Neural cell (in vitro differentiated cells): ENCODE data around the gene ITPR2. TPM values are rescaled to one million over a fixed set of nuclear protein-coding genes. Genes with fewer than 3 reads are reported as not detected.

Experiments used
- H2AFZ ChIP-seq: fragments of 200-600, 300-800 bp; sonication (generic), shearing (Covaris generic); 2 replicates; pipeline ENCODE4 v1.6.0; 2014; ENCODE audit warnings: low read depth, mild to moderate bottlenecking, antibody characterized with exemption, low read length, moderate library complexity
- H3F3A ChIP-seq: fragments of 200-600 bp; shearing (Covaris generic); 2 replicates; pipeline ENCODE4 v1.6.1; 2016; ENCODE audit warnings: mild to moderate bottlenecking, moderate library complexity, mixed read lengths, antibody characterized with exemption, low read length; ENCODE audit not compliant: insufficient read depth, poor library complexity, severe bottlenecking
- H3K27ac ChIP-seq: fragments of 200-600, 300-800 bp; sonication (generic), shearing (Covaris generic); 2 replicates; pipeline ENCODE4 v1.5.1; 2014; ENCODE audit warnings: mild to moderate bottlenecking, low read length, moderate library complexity
- H3K27me3 ChIP-seq: fragments of 300-800, 200-600 bp; sonication (generic), shearing (Covaris generic); 2 replicates; pipeline ENCODE4 v1.6.0; 2014; ENCODE audit warnings: mild to moderate bottlenecking, low read depth, low read length, moderate library complexity; ENCODE audit not compliant: insufficient read depth
- H3K36me3 ChIP-seq: fragments of 300-800, 200-600 bp; sonication (generic), shearing (Covaris generic); 2 replicates; pipeline ENCODE4 v1.5.1; 2014; ENCODE audit warnings: mild to moderate bottlenecking, antibody characterized with exemption, low read length, moderate library complexity; ENCODE audit not compliant: insufficient read depth
- H3K4me2 ChIP-seq: fragments of 300-800, 200-600 bp; sonication (generic), shearing (Covaris generic); 2 replicates; pipeline ENCODE4 v1.6.0; 2014; ENCODE audit warnings: mild to moderate bottlenecking, low read length
- H3K4me3 ChIP-seq: fragments of 300-800, 200-600 bp; sonication (generic), shearing (Covaris generic); 2 replicates; pipeline ENCODE4 v1.5.1; 2014; ENCODE audit warnings: mild to moderate bottlenecking, low read length, moderate library complexity
- H3K79me2 ChIP-seq: fragments of 200-600 bp; shearing (Covaris generic); replicated peaks from 2 replicates; pipeline ENCODE4 v1.6.0; 2014; ENCODE audit warnings: mild to moderate bottlenecking, low read length, moderate library complexity; ENCODE audit not compliant: insufficient read depth
- H3K9ac ChIP-seq: fragments of 300-800, 200-600 bp; sonication (generic), shearing (Covaris generic); 2 replicates; pipeline ENCODE4 v1.6.1; 2016; ENCODE audit warnings: mild to moderate bottlenecking, low read length, mixed read lengths
- H3K9me2 ChIP-seq: fragments of 200-600 bp; shearing (Covaris generic); 2 replicates; pipeline ENCODE4 v1.6.1; 2016; ENCODE audit warnings: mild to moderate bottlenecking, low read length, mixed read lengths; ENCODE audit not compliant: insufficient read depth
- H3K9me3 ChIP-seq: fragments of 200-600, 300-800 bp; sonication (generic), shearing (Covaris generic); 2 replicates; pipeline ENCODE4 v1.6.1; 2016; ENCODE audit warnings: mild to moderate bottlenecking, mixed run types, low read length, moderate library complexity, mixed read lengths
- H4K20me1 ChIP-seq: fragments of 200-600 bp; shearing (Covaris generic); 2 replicates; pipeline ENCODE4 v1.6.1; 2016; ENCODE audit warnings: mild to moderate bottlenecking, mixed run types; ENCODE audit not compliant: insufficient read depth
- CTCF ChIP-seq: fragments of 450-650 bp; IDR thresholded peaks from 2 replicates; pipeline ENCODE4 v1.5.1; 2014; ENCODE audit warnings: antibody characterized with exemption, mild to moderate bottlenecking, moderate library complexity; ENCODE audit not compliant: poor library complexity, severe bottlenecking
- EP300 ChIP-seq: fragments of 450-650 bp; conservative IDR thresholded peaks from 2 replicates; pipeline ENCODE4 v1.6.1; 2014; ENCODE audit warnings: antibody characterized with exemption, mild to moderate bottlenecking, moderate library complexity; ENCODE audit not compliant: poor library complexity, severe bottlenecking
- EZH2 ChIP-seq: fragments of 200-600, 300-800 bp; shearing (Covaris generic), sonication (generic); IDR thresholded peaks from 2 replicates; pipeline ENCODE4 v1.6.1; 2014; ENCODE audit warnings: antibody characterized with exemption, low read length, borderline replicate concordance, mild to moderate bottlenecking; ENCODE audit not compliant: insufficient read depth, poor library complexity, severe bottlenecking
- MXI1 ChIP-seq: fragments of 450-650 bp; conservative IDR thresholded peaks from 2 replicates; pipeline ENCODE4 v1.6.1; 2014; ENCODE audit warnings: antibody characterized with exemption, mild to moderate bottlenecking; ENCODE audit not compliant: poor library complexity, severe bottlenecking
- POLR2AphosphoS5 ChIP-seq: IDR thresholded peaks from 2 replicates; pipeline ENCODE4 v1.6.1; 2012
- RAD21 ChIP-seq: fragments of 450-650 bp; conservative IDR thresholded peaks from 2 replicates; pipeline ENCODE4 v1.6.1; 2014; ENCODE audit warnings: antibody characterized with exemption, mild to moderate bottlenecking, moderate library complexity
- SMC3 ChIP-seq: fragments of 450-650 bp; conservative IDR thresholded peaks from 2 replicates; pipeline ENCODE4 v1.6.1; 2014; ENCODE audit warnings: antibody characterized with exemption, mild to moderate bottlenecking, moderate library complexity; ENCODE audit not compliant: poor library complexity
- TAF1 ChIP-seq: IDR thresholded peaks from 2 replicates; pipeline ENCODE4 v1.6.1; 2012; ENCODE audit warnings: low read depth
- polyA plus RNA-seq: library from polyadenylated mRNA; depleted of rRNA; stranded (reverse); fragments of >200 nt; gene quantifications from 2 replicates; pipeline ENCODE4 v1.2.3, GENCODE V29; 2014
- TF ChIP-seq, protein P1 (sequence below): IDR thresholded peaks from 2 replicates; pipeline ENCODE4 v1.6.1; 2012; ENCODE audit warnings: borderline replicate concordance

The ITPR2 gene
- polyA plus RNA-seq, 1 donor from 2014 or later = 2.0 TPM

DNA sequence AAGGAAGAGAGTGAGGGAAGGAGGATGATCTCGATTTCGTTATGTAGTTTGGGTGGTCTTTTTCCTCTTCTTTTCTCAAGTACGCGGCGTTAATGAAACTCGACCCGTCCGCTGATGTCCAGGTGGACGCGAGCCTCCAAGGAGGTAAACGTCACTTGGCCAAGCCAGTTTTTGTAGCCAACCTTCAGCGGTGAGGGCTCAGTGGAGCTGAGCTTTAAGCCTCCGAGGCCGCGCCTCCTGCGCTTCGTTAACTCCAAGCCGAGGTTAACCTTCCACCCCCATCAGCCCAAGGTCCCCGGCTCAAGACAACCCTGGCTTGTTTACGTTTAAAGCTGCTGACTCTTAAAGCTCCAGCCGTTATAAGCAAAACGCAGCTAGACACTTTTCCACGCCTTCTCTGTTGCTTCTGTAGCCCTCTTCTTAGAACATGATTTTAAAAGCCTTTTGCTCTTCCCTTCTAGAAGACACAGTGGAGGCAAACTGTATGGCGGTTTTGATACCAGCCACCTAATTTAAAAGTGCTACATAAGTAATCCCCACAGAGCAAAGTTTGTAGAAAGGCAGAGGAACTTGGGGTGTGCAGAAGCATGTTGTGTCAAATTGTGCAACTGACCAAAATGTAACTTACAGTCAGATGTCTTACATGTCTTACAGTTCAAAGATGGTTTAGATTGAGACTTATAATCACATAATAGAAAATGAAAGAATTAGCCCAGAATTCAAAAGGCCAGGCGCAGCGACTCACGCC is 923 bp upstream of the ITPR2 start:
- no peaks in the 10 kb centered on the region for H3K79me2 ChIP-seq
- H3K9ac ChIP-seq = peak overlapping the region; percentile 44
- H3K36me3 ChIP-seq = no peaks in the 10 kb centered on the region
- H3K27ac ChIP-seq = no peak overlapping the region
- no peaks in the 10 kb centered on the region for H3F3A ChIP-seq
- TF ChIP-seq, protein P1, sequence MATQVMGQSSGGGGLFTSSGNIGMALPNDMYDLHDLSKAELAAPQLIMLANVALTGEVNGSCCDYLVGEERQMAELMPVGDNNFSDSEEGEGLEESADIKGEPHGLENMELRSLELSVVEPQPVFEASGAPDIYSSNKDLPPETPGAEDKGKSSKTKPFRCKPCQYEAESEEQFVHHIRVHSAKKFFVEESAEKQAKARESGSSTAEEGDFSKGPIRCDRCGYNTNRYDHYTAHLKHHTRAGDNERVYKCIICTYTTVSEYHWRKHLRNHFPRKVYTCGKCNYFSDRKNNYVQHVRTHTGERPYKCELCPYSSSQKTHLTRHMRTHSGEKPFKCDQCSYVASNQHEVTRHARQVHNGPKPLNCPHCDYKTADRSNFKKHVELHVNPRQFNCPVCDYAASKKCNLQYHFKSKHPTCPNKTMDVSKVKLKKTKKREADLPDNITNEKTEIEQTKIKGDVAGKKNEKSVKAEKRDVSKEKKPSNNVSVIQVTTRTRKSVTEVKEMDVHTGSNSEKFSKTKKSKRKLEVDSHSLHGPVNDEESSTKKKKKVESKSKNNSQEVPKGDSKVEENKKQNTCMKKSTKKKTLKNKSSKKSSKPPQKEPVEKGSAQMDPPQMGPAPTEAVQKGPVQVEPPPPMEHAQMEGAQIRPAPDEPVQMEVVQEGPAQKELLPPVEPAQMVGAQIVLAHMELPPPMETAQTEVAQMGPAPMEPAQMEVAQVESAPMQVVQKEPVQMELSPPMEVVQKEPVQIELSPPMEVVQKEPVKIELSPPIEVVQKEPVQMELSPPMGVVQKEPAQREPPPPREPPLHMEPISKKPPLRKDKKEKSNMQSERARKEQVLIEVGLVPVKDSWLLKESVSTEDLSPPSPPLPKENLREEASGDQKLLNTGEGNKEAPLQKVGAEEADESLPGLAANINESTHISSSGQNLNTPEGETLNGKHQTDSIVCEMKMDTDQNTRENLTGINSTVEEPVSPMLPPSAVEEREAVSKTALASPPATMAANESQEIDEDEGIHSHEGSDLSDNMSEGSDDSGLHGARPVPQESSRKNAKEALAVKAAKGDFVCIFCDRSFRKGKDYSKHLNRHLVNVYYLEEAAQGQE = no peak
- TF ChIP-seq EZH2 = no peak
- no peak for TF ChIP-seq POLR2AphosphoS5
- no peak for TF ChIP-seq MXI1
- no peak for TF ChIP-seq CTCF
- no peak for TF ChIP-seq RAD21
- no peak for TF ChIP-seq SMC3
- no peak for TF ChIP-seq TAF1
- TF ChIP-seq EP300 = no peak
- peak overlapping the region; percentile 77 for H3K4me2 ChIP-seq
- H3K4me3 ChIP-seq = peak overlapping the region; percentile 91
- no peaks in the 10 kb centered on the region for H3K9me2 ChIP-seq
- no peaks in the 10 kb centered on the region for H4K20me1 ChIP-seq
- H3K9me3 ChIP-seq = no peaks in the 10 kb centered on the region
- no peak overlapping the region for H2AFZ ChIP-seq
- H3K27me3 ChIP-seq = peaks cover 40% of the 10 kb centered on the region

DNA sequence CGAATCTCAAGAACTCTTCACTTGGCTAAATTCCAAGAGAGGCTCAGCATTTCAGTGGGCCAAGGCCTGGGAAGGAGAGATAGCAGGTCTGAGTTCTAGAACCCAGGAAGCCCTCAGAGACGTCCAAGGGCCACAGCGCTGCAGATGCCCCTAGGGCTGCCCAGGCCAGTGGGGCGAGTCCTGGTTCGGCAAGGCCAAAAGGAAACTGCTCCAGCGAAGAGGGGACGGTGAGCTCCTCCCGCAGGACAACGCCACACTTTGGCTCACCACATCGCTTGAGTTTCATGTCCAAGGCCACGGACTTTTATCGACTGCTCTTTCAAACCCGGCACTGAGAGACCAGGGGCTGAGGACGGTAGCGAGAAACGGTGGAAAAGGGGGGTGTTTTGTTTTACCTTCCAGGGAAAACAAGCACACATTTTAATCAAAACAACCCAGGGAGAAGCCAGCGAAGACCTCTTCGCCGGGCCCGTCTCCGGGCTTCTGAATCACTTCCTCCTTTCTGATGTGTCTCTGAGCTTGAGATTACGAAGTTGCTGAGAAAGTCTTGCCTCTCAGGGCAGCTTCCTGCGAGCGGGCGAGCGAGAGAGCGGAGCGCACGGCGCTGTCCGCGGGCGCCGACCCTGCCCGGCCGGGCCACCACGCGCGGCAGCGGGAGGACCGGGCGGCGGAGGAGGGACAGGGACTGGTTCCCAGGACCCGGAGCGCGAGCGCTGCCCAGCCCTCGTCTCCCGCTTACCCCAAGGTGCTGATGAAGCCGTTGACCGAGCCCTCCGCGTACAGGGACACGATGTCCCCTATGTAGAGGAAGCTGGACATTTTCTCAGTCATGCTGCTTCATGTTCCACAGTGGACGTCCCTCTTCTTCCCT is 808 bp downstream of the ITPR2 start:
- Histone ChIP-seq H3K9me3 (no peaks in the 10 kb centered on the region), H3K79me2 (no peaks in the 10 kb centered on the region), H3K4me2 (peak overlapping the region; percentile 78), H3K4me3 (peak overlapping the region; percentile 91), H3K36me3 (no peaks in the 10 kb centered on the region), H3K27me3 (peaks cover 40% of the 10 kb centered on the region), H2AFZ (no peak overlapping the region), H3F3A (no peaks in the 10 kb centered on the region), H3K27ac (no peak overlapping the region), H3K9me2 (no peaks in the 10 kb centered on the region), H4K20me1 (no peaks in the 10 kb centered on the region), H3K9ac (peak overlapping the region; percentile 31)
- TF ChIP-seq MXI1 (peak; percentile 29), SMC3 (no peak)
